ENCODE data around the gene TP53BP2. TPM values are rescaled to one million over a fixed set of nuclear protein-coding genes. Genes with fewer than 3 reads are reported as not detected.

The TP53BP2 gene
- total and polyA plus RNA-seq, 10 of the 15 experiments (the other 5 are each of a cell fraction or from before 2014, with no cell fraction given), result 1.6 to 13.7 (median 5.6) TPM

DNA sequence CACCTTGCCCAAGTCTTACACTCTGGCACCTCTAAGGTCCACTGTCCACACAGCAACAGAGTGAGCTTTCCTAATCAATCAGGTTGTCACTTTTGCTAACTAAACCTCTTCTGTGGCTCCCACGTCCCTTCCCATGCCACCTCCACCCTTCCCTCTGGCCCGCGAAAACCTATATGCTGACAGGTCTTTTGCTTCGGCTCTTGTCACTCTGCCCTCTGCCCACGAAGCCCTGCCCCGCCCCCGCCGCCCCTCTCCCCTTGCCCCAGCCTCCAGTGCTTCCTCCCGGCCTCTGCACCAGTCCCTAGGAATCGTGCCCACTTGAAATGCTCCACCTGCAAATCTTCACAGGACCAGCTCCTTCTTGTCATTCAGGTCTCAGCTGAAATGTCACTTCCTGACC is 8.1 kb downstream of the TP53BP2 start:
- SMC1A ChIA-PET (ENCODE audit: uncharacterized antibody, unreplicated experiment), result interaction anchor here (1.2 to 1.5 kb wide), 2 partner anchors 10 to 14 kb away, joined by 3 read pairs; no protein-coding TSS in a partner anchor
- H3K4me3 ChIP-seq, result no peak overlapping the region
- peaks cover 1% of the 10 kb centered on the region; the same call in 1 of the 2 replicates for H4K20me1 ChIP-seq (ENCODE audit: control insufficient read depth, insufficient read depth)
- no peak overlapping the region for H3K4me2 ChIP-seq (ENCODE audit: control insufficient read depth, insufficient read depth)
- no peak for FAIRE-seq
- no peaks in the 10 kb centered on the region for H3K9me3 ChIP-seq (replicated peaks; ENCODE audit: control insufficient read depth, insufficient read depth, low read length)
- 93% methylated on average over 6 of the region's 10 CpGs for WGBS (ENCODE audit: insufficient coverage, insufficient replicate concordance, low lambda C conversion rate, missing lambda C conversion rate)
- no peaks in the 10 kb centered on the region for H3K36me3 ChIP-seq (ENCODE audit: control insufficient read depth in 2 of 2, insufficient read depth in 2 of 2, low read length in 1 of 2)
- no peak overlapping the region for H3K9ac ChIP-seq (ENCODE audit: control insufficient read depth, insufficient read depth, low read length)
- 0 out of 2 replicates have a peak, but pooled peaks cover under 1% of the 10 kb centered on the region for H3K4me1 ChIP-seq (ENCODE audit: control insufficient read depth, insufficient read depth, low read length)
- RAD21 ChIA-PET (ENCODE audit: unreplicated experiment), result interaction anchor here (0.7 kb wide), 1 partner anchor 73 kb away, joined by 4 read pairs; no protein-coding TSS in a partner anchor
- no peak for TF ChIP-seq YBX1 (IDR thresholded peaks at IDR 0.05)
- no peak for TF ChIP-seq NR2C2 (IDR thresholded peaks at IDR 0.05; ENCODE audit: borderline replicate concordance, control insufficient read depth, insufficient read length, low read depth)
- TF ChIP-seq, protein P1, sequence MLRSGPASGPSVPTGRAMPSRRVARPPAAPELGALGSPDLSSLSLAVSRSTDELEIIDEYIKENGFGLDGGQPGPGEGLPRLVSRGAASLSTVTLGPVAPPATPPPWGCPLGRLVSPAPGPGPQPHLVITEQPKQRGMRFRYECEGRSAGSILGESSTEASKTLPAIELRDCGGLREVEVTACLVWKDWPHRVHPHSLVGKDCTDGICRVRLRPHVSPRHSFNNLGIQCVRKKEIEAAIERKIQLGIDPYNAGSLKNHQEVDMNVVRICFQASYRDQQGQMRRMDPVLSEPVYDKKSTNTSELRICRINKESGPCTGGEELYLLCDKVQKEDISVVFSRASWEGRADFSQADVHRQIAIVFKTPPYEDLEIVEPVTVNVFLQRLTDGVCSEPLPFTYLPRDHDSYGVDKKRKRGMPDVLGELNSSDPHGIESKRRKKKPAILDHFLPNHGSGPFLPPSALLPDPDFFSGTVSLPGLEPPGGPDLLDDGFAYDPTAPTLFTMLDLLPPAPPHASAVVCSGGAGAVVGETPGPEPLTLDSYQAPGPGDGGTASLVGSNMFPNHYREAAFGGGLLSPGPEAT (IDR thresholded peaks at IDR 0.05; ENCODE audit: low read depth), result no peak
- TF ChIP-seq ZNF217 (IDR thresholded peaks at IDR 0.05), result no peak
- no peak for TF ChIP-seq ZNF274 (IDR thresholded peaks at IDR 0.05; ENCODE audit: insufficient read depth, insufficient read length)
- no peak for TF ChIP-seq IKZF1 (conservative IDR thresholded peaks at IDR 0.05)
- TF ChIP-seq HDAC6 (IDR thresholded peaks at IDR 0.05; ENCODE audit: unreplicated experiment), result no peak
- no peak for TF ChIP-seq ZNF622 (IDR thresholded peaks at IDR 0.05)
- TF ChIP-seq SMAD5 (IDR thresholded peaks at IDR 0.05; ENCODE audit: low read depth), result no peak
- TF ChIP-seq NBN (IDR thresholded peaks at IDR 0.05), result no peak
- TF ChIP-seq, protein P2, sequence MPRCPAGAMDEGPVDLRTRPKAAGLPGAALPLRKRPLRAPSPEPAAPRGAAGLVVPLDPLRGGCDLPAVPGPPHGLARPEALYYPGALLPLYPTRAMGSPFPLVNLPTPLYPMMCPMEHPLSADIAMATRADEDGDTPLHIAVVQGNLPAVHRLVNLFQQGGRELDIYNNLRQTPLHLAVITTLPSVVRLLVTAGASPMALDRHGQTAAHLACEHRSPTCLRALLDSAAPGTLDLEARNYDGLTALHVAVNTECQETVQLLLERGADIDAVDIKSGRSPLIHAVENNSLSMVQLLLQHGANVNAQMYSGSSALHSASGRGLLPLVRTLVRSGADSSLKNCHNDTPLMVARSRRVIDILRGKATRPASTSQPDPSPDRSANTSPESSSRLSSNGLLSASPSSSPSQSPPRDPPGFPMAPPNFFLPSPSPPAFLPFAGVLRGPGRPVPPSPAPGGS (IDR thresholded peaks at IDR 0.05; ENCODE audit: borderline replicate concordance, insufficient read depth, low read depth, low read length, poor library complexity, severe bottlenecking), result no peak
- TF ChIP-seq, protein P3, sequence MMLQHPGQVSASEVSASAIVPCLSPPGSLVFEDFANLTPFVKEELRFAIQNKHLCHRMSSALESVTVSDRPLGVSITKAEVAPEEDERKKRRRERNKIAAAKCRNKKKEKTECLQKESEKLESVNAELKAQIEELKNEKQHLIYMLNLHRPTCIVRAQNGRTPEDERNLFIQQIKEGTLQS (IDR thresholded peaks at IDR 0.05; ENCODE audit: borderline replicate concordance, extremely low read depth, low read depth, low read length), result no peak
- no peak for TF ChIP-seq WRNIP1 (IDR thresholded peaks at IDR 0.05; ENCODE audit: borderline replicate concordance, low read depth, low read length)
- TF ChIP-seq, protein P4, sequence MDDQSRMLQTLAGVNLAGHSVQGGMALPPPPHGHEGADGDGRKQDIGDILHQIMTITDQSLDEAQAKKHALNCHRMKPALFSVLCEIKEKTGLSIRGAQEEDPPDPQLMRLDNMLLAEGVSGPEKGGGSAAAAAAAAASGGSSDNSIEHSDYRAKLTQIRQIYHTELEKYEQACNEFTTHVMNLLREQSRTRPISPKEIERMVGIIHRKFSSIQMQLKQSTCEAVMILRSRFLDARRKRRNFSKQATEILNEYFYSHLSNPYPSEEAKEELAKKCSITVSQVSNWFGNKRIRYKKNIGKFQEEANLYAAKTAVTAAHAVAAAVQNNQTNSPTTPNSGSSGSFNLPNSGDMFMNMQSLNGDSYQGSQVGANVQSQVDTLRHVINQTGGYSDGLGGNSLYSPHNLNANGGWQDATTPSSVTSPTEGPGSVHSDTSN (IDR thresholded peaks at IDR 0.05; ENCODE audit: insufficient replicate concordance, low read depth, low read length), result no peak
- TF ChIP-seq POLR2AphosphoS5 (IDR thresholded peaks at IDR 0.05; ENCODE audit: low read length), result no peak
- TF ChIP-seq HCFC1 (IDR thresholded peaks at IDR 0.05; ENCODE audit: low read length), result no peak
- no peak for TF ChIP-seq MEF2A (IDR thresholded peaks at IDR 0.05; ENCODE audit: insufficient read depth, low read depth, low read length)
- no peak for TF ChIP-seq NR2F1 (conservative IDR thresholded peaks at IDR 0.05)
- no peak for TF ChIP-seq STAT3 (IDR thresholded peaks at IDR 0.05; ENCODE audit: low read depth, low read length)
- H2AFZ ChIP-seq (ENCODE audit: control insufficient read depth, low read depth, low read length), result no peak overlapping the region
- BruUV-seq (replicated peaks), result no TSS peak
- no peaks in the 10 kb centered on the region for H3K27me3 ChIP-seq (replicated peaks in 1 of 2; ENCODE audit: control insufficient read depth in 2 of 2, insufficient read depth in 2 of 2, low read length in 1 of 2)
- POLR2A ChIA-PET, result no interaction called here
- H3K27ac ChIP-seq (ENCODE audit: control insufficient read depth, insufficient read depth), result no peak overlapping the region
- DNase-seq (ENCODE audit: low read depth, low spot score), result no peak
- in situ Hi-C loops (cut with MboI), result no loop called here
- H3K79me2 ChIP-seq (ENCODE audit: control insufficient read depth, insufficient read depth, low read length), result no peaks in the 10 kb centered on the region; the same call in 1 of the 2 replicates
- CTCF ChIA-PET, result interaction anchor here (1.0 to 1.5 kb wide), 3 partner anchors 26 to 281 kb away, joined by 3 to 4 read pairs (median 3); no protein-coding TSS in a partner anchor
- intact Hi-C loops (cut with micrococcal nuclease; ENCODE audit: unreplicated experiment), result no loop called here
- ATAC-seq, result no peak

Data from GM12878 (cell line).